ENCODE measurements around the gene IL13RA2. TPM values are rescaled to one million over a fixed set of nuclear protein-coding genes. Genes with fewer than 3 reads are reported as not detected.

The IL13RA2 gene
- total RNA-seq, 1 donor from 2014 or later, result not detected

DNA sequence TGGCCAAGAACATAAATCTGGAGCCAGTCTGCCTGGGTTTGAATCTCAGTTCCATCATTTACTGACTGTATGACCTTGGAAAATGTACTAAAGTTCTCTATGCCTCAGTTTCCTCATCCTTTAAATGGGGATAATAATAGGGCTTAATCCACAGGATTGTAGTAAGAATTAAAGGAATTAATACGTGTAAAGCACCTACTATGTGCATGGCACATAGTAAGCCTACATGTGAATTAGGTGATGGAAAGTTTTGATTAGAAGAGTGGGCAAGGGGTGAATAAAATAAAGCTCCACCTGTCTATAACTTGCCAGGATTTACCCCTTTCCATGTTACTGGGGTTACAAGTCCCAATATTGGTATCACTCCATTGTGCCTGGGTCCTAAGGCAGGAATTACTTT is 35.8 kb upstream of the IL13RA2 start:
- Mint-ChIP-seq H3K27me3 (ENCODE audit: unreplicated experiment) (no peaks in the 10 kb centered on the region), H3K9me3 (ENCODE audit: unreplicated experiment) (no peaks in the 10 kb centered on the region), H3K27ac (ENCODE audit: unreplicated experiment) (no peak overlapping the region), H3K4me3 (ENCODE audit: unreplicated experiment) (no peak overlapping the region), H3K4me1 (ENCODE audit: low read depth, unreplicated experiment) (no peaks in the 10 kb centered on the region), H3K36me3 (ENCODE audit: unreplicated experiment) (no peaks in the 10 kb centered on the region)
- DNase-seq, result no peak
- TF ChIP-seq, protein P1, sequence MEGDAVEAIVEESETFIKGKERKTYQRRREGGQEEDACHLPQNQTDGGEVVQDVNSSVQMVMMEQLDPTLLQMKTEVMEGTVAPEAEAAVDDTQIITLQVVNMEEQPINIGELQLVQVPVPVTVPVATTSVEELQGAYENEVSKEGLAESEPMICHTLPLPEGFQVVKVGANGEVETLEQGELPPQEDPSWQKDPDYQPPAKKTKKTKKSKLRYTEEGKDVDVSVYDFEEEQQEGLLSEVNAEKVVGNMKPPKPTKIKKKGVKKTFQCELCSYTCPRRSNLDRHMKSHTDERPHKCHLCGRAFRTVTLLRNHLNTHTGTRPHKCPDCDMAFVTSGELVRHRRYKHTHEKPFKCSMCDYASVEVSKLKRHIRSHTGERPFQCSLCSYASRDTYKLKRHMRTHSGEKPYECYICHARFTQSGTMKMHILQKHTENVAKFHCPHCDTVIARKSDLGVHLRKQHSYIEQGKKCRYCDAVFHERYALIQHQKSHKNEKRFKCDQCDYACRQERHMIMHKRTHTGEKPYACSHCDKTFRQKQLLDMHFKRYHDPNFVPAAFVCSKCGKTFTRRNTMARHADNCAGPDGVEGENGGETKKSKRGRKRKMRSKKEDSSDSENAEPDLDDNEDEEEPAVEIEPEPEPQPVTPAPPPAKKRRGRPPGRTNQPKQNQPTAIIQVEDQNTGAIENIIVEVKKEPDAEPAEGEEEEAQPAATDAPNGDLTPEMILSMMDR (IDR thresholded peaks at IDR 0.05; ENCODE audit: partially characterized antibody, unreplicated experiment), result no peak

DNA sequence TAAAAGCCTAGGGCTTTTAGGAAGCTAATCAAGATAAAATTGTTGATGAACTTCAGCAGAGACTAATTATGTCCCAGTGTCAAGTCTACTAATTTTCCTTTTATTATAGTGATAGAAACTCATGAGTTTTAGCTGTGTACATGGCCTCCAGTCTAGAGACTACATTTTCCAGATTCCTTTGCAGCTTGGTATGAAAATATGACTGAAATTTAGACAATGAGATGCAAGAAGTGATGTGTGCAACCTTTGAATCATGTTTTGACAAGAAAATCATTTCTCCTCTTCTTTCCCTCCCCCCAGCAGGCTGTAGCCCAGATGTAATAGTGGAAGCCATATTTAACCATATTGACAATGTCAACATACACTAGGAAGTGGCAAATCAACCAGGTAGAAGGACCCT is 30.3 kb upstream of the IL13RA2 start:
- DNase-seq, result no peak
- Mint-ChIP-seq H3K27me3 (ENCODE audit: unreplicated experiment) (no peaks in the 10 kb centered on the region), H3K36me3 (ENCODE audit: unreplicated experiment) (no peaks in the 10 kb centered on the region), H3K4me3 (ENCODE audit: unreplicated experiment) (no peak overlapping the region), H3K27ac (ENCODE audit: unreplicated experiment) (no peak overlapping the region), H3K9me3 (ENCODE audit: unreplicated experiment) (no peaks in the 10 kb centered on the region), H3K4me1 (ENCODE audit: low read depth, unreplicated experiment) (no peaks in the 10 kb centered on the region)
- TF ChIP-seq, protein P1 (IDR thresholded peaks at IDR 0.05; ENCODE audit: partially characterized antibody, unreplicated experiment), result no peak

DNA sequence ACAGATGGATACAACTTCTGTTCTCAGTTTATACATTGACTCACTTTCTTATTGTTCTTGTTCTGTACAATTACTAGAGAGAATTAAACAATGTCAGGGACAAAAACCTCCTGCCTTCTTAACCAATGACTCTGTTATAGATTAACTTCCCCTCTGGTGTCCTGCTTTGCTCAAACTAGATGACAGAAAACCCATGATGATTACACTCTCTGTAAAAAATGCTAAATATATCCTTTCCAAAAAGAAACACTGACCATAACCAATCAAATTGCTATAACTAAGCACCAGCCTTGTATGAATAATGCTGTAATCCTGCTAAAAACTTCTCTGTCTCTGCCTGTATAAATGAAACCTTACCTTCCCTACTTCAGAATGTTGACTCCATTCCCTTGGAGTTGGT is 29.8 kb upstream of the IL13RA2 start:
- H3K9me3 Mint-ChIP-seq (ENCODE audit: unreplicated experiment), result no peaks in the 10 kb centered on the region
- no peaks in the 10 kb centered on the region for H3K27me3 Mint-ChIP-seq (ENCODE audit: unreplicated experiment)
- no peaks in the 10 kb centered on the region for H3K36me3 Mint-ChIP-seq (ENCODE audit: unreplicated experiment)
- DNase-seq, result no peak
- H3K27ac Mint-ChIP-seq (ENCODE audit: unreplicated experiment), result no peak overlapping the region
- H3K4me1 Mint-ChIP-seq (ENCODE audit: low read depth, unreplicated experiment), result no peaks in the 10 kb centered on the region
- TF ChIP-seq, protein P1 (IDR thresholded peaks at IDR 0.05; ENCODE audit: partially characterized antibody, unreplicated experiment), result no peak
- no peak overlapping the region for H3K4me3 Mint-ChIP-seq (ENCODE audit: unreplicated experiment)

DNA sequence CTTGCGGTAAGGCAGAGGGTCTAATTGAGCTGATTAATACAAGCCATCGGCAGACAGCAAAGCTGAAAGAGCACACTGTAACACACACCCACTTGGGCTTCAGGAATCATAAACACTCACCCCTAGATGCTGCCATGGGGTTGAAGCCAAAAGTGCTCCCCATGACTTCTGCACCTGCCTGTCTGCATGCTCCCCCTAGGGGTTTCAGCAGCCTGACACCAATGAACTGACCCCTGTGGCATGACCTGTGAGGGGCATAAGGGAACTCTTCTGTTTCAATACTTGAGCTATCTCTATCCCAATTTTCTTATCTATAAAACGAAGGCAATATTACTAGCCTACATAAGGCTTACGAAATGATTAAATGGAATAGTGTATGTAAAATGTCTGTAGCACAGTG is 23.0 kb upstream of the IL13RA2 start:
- H3K4me3 Mint-ChIP-seq (ENCODE audit: unreplicated experiment), result no peak overlapping the region
- no peak overlapping the region for H3K27ac Mint-ChIP-seq (ENCODE audit: unreplicated experiment)
- TF ChIP-seq, protein P1 (IDR thresholded peaks at IDR 0.05; ENCODE audit: partially characterized antibody, unreplicated experiment), result no peak
- H3K4me1 Mint-ChIP-seq (ENCODE audit: low read depth, unreplicated experiment), result no peaks in the 10 kb centered on the region
- H3K27me3 Mint-ChIP-seq (ENCODE audit: unreplicated experiment), result no peaks in the 10 kb centered on the region
- no peaks in the 10 kb centered on the region for H3K36me3 Mint-ChIP-seq (ENCODE audit: unreplicated experiment)
- H3K9me3 Mint-ChIP-seq (ENCODE audit: unreplicated experiment), result no peaks in the 10 kb centered on the region
- DNase-seq, result no peak

- TF ChIP-seq, protein P1 (IDR thresholded peaks at IDR 0.05; ENCODE audit: partially characterized antibody, unreplicated experiment), result no peak
- Mint-ChIP-seq H3K27me3 (ENCODE audit: unreplicated experiment) (no peaks in the 10 kb centered on the region), H3K27ac (ENCODE audit: unreplicated experiment) (no peak overlapping the region)
Observed at GRCh38 chrX:115038406-115038805, 21.0 kb upstream of the IL13RA2 start.

More at GRCh38 chrX:115038406-115038805, 21.0 kb upstream of the IL13RA2 start:
- Mint-ChIP-seq H3K36me3 (ENCODE audit: unreplicated experiment) (no peaks in the 10 kb centered on the region), H3K9me3 (ENCODE audit: unreplicated experiment) (no peaks in the 10 kb centered on the region), H3K4me1 (ENCODE audit: low read depth, unreplicated experiment) (no peaks in the 10 kb centered on the region), H3K4me3 (ENCODE audit: unreplicated experiment) (no peak overlapping the region)
- DNase-seq, result no peak

Measured in glutamatergic neuron (in vitro differentiated cells).